Ovary (tissue), 9 donors: ENCODE measurements around the gene CACNA1H. TPM values are rescaled to one million over a fixed set of nuclear protein-coding genes. Genes with fewer than 3 reads are reported as not detected.

Experiments used
- DNase-seq, 5 donors: peaks; one replicate each; pipeline ENCODE4 v3.0.0-alpha.2; 2019 to 2020
- H3K27ac ChIP-seq, 2 donors: fragments of 200-600 bp; one replicate each; pipeline versions ENCODE4 v1.5.1 to v1.8.0; 2019 to 2022
- H3K27me3 ChIP-seq: fragments of 200-600 bp; one replicate; pipeline ENCODE4 v1.8.0; 2022
- H3K36me3 ChIP-seq: fragments of 200-600 bp; sonication (generic); one replicate; pipeline ENCODE4 v1.5.1; 2019
- H3K4me1 ChIP-seq: one replicate; pipeline ENCODE4 v1.8.1; 2013; ENCODE audit warnings: mild to moderate bottlenecking, moderate library complexity; ENCODE audit not compliant: insufficient read depth
- H3K4me3 ChIP-seq: fragments of 200-600 bp; sonication (generic); one replicate; pipeline ENCODE4 v1.5.1; 2017
- H3K9me3 ChIP-seq, 2 donors: fragments of 200-600 bp in 1 of 2; sonication (generic) in 1 of 2; one replicate each; pipeline versions ENCODE4 v1.5.1 to v1.8.1; 2013 to 2019; ENCODE audit warnings: mild to moderate bottlenecking in 1 of 2, moderate library complexity in 1 of 2
- EP300 ChIP-seq: sonication (generic); formaldehyde crosslinking; IDR thresholded peaks from one replicate; pipeline ENCODE4 v1.6.1; 2017; ENCODE audit warnings: antibody characterized with exemption
- POLR2A ChIP-seq: fragments of 450-650 bp; IDR thresholded peaks from one replicate; pipeline ENCODE4 v1.6.1; 2017; ENCODE audit warnings: antibody characterized with exemption, mild to moderate bottlenecking, moderate library complexity
- WGBS, 3 donors: extraction: QIAGEN DNeasy Blood & Tissue Kit in 1 of 3; methylation state at CpG; one replicate each; pipeline versions ENCODE4 v1.1.5 to v1.1.7; 2013 to 2017; 5-methylcytosine and 5-hydroxymethylcytosine counted together
- intact Hi-C, 4 donors: fragments of 100-400 bp; cut with DNase I; formaldehyde crosslinking; loops; one replicate each; pipeline versions ENCODE4 v1.11.0 to v1.15.1; 2022 to 2023
- polyA plus RNA-seq, 2 donors: library from polyadenylated mRNA; stranded (reverse); fragments of 200-250 nt in 1 of 2; fragments of 350-450 nt in 1 of 2; fragmentation: Illumina TruSeq in 1 of 2; extraction: RNeasy Lipid Tissue Mini Kit (QIAGEN cat#74804) in 1 of 2; gene quantifications; one replicate each; pipeline ENCODE4 v1.2.3, GENCODE V29; 2013 to 2014
- total RNA-seq, 7 donors: library from RNA; depleted of rRNA in 2 of 7; stranded (reverse); fragments of >200 nt in 2 of 7; fragmentation: NEBNext Ultra II Directional in 3 of 7; extraction: Animal tissue kit (Norgen Biotek cat#: 25700) in 3 of 7; gene quantifications; one replicate each; pipeline versions ENCODE4 v1.1.0 to v1.2.4, GENCODE V29; 2016 to 2023
- TF ChIP-seq, protein P1 (sequence below), 3 donors: fragments of 450-650 bp in 2 of 3; fragments of 200-600 bp in 1 of 3; IDR thresholded peaks; one replicate each; pipeline versions ENCODE4 v1.5.1 to v1.8.0; 2016 to 2022; ENCODE audit warnings: antibody characterized with exemption in 3 of 3, mild to moderate bottlenecking in 1 of 3
- donor health status: DM: no; HTN: no; CAD: no; lungs with moderate emphysema.
- donor health status: DM: no; HTN: no; CAD: no.
- donor health status: Bipolar disorder and iron deficiency.
- donor health status: DM: yes; HTN: yes; CAD: no.
- donor health status: DM: no; HTN: no; CAD: no.
- donor health status: DM: yes; HTN: yes; CAD: no.

CACNA1H gene
- total and polyA plus RNA-seq, 9 donors, result 7.3 to 217 (median 106) TPM

DNA sequence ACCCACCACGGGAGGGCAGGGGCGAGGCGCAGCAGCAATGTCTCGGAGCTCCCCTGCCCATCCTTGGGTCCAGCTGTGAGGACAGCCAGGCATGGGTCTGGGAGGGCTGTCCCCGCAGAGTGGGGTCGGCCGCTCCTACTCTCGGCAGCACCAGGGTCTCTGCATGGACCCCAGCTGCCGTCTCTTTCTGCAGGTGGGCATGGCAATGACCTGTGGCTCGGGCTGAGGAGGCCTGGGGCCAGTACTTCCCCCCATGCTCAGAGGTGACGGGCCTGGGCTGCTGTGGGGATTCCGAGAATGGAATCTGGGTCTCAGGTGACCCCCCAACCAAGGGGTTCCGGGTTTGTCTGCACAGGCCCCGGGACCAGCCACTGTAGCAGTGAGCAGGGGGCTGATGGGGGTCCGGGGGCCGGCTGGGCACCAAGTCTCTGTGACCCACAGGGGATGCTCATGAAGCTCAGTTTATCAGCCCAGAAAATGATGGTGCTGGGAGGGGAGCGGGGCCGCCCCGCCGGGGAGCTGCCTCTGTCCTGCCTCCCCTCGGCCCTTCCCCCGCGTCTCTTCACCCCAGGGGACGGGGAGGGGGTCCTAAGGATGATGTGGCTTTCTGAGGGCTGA is 23.5 kb downstream of the CACNA1H start:
- intact Hi-C loops, result no loop called here
- Histone ChIP-seq H3K36me3 (no peaks in the 10 kb centered on the region), H3K9me3 (no peaks in the 10 kb centered on the region), H3K4me1 (peaks cover 33% of the 10 kb centered on the region), H3K4me3 (no peak overlapping the region), H3K27me3 (no peaks in the 10 kb centered on the region), H3K27ac (no peak overlapping the region)
- WGBS, 3 donors, result 90 to 92% (median 91%) methylated on average over 24 of the region's 24 CpGs
- TF ChIP-seq POLR2A (no peak), EP300 (no peak)
- TF ChIP-seq, protein P1, sequence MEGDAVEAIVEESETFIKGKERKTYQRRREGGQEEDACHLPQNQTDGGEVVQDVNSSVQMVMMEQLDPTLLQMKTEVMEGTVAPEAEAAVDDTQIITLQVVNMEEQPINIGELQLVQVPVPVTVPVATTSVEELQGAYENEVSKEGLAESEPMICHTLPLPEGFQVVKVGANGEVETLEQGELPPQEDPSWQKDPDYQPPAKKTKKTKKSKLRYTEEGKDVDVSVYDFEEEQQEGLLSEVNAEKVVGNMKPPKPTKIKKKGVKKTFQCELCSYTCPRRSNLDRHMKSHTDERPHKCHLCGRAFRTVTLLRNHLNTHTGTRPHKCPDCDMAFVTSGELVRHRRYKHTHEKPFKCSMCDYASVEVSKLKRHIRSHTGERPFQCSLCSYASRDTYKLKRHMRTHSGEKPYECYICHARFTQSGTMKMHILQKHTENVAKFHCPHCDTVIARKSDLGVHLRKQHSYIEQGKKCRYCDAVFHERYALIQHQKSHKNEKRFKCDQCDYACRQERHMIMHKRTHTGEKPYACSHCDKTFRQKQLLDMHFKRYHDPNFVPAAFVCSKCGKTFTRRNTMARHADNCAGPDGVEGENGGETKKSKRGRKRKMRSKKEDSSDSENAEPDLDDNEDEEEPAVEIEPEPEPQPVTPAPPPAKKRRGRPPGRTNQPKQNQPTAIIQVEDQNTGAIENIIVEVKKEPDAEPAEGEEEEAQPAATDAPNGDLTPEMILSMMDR (IDR thresholded peaks at IDR 0.05), result no peak
- no peak for DNase-seq

DNA sequence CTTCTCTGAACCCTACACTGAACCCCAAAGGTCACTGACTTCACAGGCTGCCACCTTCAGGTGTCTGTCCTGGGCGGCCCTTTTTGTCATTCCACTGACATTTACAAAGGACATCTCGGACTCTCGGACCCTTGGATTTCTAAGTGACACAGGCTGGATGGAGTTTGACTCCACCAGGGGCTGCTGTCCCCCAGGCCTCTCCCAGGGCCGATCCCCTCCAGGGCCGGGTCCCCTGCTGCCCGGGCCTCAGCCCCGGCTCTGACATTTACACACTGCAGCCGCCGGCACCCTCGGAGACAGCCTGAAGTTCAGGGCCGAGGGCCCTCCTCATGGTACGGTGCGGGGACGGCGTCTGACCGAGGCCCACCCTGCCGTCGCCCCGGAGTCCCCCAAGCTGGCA is 24.1 kb downstream of the CACNA1H start:
- TF ChIP-seq, protein P1 (IDR thresholded peaks at IDR 0.05), result no peak
- no peak for TF ChIP-seq POLR2A
- TF ChIP-seq EP300, result no peak
- intact Hi-C loops, result no loop called here
- H3K27ac ChIP-seq, result no peak overlapping the region
- peaks cover 32% of the 10 kb centered on the region for H3K4me1 ChIP-seq
- DNase-seq, result no peak
- no peaks in the 10 kb centered on the region for H3K36me3 ChIP-seq
- no peaks in the 10 kb centered on the region for H3K27me3 ChIP-seq
- no peaks in the 10 kb centered on the region for H3K9me3 ChIP-seq
- H3K4me3 ChIP-seq, result no peak overlapping the region
- 80 to 90% (median 89%) methylated on average over 16 to 19 of the region's 19 CpGs for WGBS, 3 donors

DNA sequence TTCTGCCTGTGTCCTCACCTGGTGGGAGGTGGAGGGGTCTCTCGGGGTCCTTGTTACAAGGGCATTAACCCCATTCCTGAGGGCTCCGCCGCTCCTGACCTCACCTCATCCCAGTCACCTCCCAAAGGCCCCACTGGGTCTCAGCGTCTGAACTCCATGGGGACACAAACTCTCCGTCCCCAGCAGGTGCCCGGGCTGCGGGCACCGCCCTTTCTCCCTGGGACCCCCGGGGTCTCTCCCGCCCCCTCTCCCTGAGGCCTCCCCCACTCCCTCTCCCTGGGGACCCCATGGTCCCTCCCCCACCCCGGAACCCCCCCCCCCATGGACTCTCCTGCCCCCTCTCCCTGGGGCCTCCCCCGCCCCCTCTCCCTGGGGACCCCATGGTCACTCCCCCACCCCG is 24.8 kb downstream of the CACNA1H start:
- no peak overlapping the region for H3K4me3 ChIP-seq
- H3K27ac ChIP-seq, result no peak overlapping the region
- no peaks in the 10 kb centered on the region for H3K36me3 ChIP-seq
- H3K4me1 ChIP-seq, result peaks cover 39% of the 10 kb centered on the region
- TF ChIP-seq EP300 (no peak), POLR2A (no peak)
- TF ChIP-seq, protein P1 (IDR thresholded peaks at IDR 0.05), result no peak
- 70 to 77% (median 75%) methylated on average over 11 to 13 of the region's 13 CpGs for WGBS, 3 donors
- H3K9me3 ChIP-seq, result no peaks in the 10 kb centered on the region
- no peaks in the 10 kb centered on the region for H3K27me3 ChIP-seq
- DNase-seq, result no peak
- intact Hi-C loops, result no loop called here

DNA sequence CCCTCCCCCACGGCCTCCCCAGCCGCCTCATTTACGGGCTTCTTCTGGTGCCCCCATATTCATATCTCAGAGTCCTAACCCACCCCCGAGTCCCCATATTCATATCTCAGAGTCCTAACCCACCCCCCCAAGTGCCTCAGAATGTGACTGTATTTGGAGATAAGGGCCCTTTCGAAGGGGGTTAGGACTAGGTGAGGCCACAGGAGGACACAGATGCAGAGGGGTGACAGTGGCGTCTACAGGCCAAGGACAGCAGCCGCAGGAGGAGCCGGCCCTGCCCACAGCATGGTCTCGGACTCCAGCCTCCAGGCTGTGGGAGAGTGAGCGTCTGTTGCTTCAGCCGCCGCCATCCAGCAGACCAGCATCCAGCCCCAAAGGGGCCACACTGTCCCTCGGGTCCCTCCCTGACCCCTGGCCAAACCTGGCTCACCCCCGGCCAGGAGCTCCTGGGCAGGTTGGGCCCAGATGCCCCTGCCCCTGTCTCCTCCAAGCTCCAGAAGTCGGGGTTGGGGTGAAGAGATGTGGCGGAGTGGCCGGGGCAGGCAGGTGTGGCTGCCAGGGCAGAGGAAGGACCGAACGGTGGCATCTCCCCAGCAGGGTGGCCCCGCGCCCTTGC is 25.5 kb downstream of the CACNA1H start:
- no peak overlapping the region for H3K4me3 ChIP-seq
- peaks cover 39% of the 10 kb centered on the region for H3K4me1 ChIP-seq
- no peak for DNase-seq
- intact Hi-C loops, result no loop called here
- TF ChIP-seq, protein P1 (IDR thresholded peaks at IDR 0.05), result no peak
- TF ChIP-seq POLR2A (no peak), EP300 (no peak)
- H3K36me3 ChIP-seq, result no peaks in the 10 kb centered on the region
- no peak overlapping the region for H3K27ac ChIP-seq
- H3K27me3 ChIP-seq, result no peaks in the 10 kb centered on the region
- 77 to 89% (median 87%) methylated on average over 21 of the region's 21 CpGs for WGBS, 3 donors
- H3K9me3 ChIP-seq, result no peaks in the 10 kb centered on the region
